Subcutaneous adipose tissue (tissue), 4 donors: ENCODE data around the gene PTRH1. TPM values are rescaled to one million over a fixed set of nuclear protein-coding genes. Genes with fewer than 3 reads are reported as not detected.

ENCODE experiments used
- CTCF ChIP-seq: fragments of 450-650 bp; IDR thresholded peaks from one replicate; pipeline ENCODE4 v1.5.1; 2016; ENCODE audit warnings: low read depth, mild to moderate bottlenecking, control low read depth, antibody characterized with exemption, moderate library complexity
- total RNA-seq, 4 donors: library from RNA; depleted of rRNA; stranded (reverse); fragments of >200 nt; gene quantifications; one replicate each; pipeline ENCODE4 v1.1.0, GENCODE V29; 2016

Gene PTRH1
- total RNA-seq, 4 donors from 2014 or later: 9.9 to 32.8 (median 17.2) TPM

- TF ChIP-seq CTCF: no peak
Observed at GRCh38 chr9:127755061-127756060, 39.9 kb upstream of the PTRH1 start.

- no peak for TF ChIP-seq CTCF
Observed at GRCh38 chr9:127754099-127755060, 38.9 kb upstream of the PTRH1 start.

- TF ChIP-seq CTCF: no peak
Observed at GRCh38 chr9:127753622-127754021, 38.2 kb upstream of the PTRH1 start.

- TF ChIP-seq CTCF: no peak
Observed at GRCh38 chr9:127753148-127753547, 37.7 kb upstream of the PTRH1 start.

- TF ChIP-seq CTCF: no peak
Observed at GRCh38 chr9:127751269-127752054, 36.0 kb upstream of the PTRH1 start.

- TF ChIP-seq CTCF: no peak
Observed at GRCh38 chr9:127749090-127749787, 33.8 kb upstream of the PTRH1 start.
